ENCODE measurements around the gene PERP.

Gene PERP

DNA sequence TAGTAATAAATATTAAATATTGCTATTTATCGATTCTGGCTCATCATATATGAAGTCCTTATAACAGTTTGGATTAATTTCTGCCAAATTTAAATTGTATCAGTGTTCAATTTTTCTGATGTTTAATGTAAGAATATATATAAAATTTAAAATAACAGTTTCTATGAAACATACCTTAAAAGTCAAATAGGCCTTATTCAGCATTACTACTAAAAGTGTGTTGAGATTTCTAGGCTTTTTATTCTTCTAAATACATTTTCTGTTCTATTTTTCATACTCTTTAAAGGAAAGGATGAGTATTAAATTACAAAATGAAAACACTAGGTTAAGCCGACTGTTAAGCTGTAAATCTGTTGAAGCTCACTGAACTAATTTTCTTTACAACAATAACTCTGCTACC is 13.6 kb downstream of the PERP start:
- TF ChIP-seq ISL1 (CRISPR knock-in tag; IDR thresholded peaks at IDR 0.05) (no peak), PPARA (CRISPR knock-in tag; IDR thresholded peaks at IDR 0.05; ENCODE audit: borderline replicate concordance) (no peak), CSRNP3 (CRISPR knock-in tag; IDR thresholded peaks at IDR 0.05) (no peak), ZNF565 (CRISPR knock-in tag; conservative IDR thresholded peaks at IDR 0.05; ENCODE audit: low read depth) (no peak), GLIS3 (CRISPR knock-in tag; IDR thresholded peaks at IDR 0.05) (no peak), ZNF8 (CRISPR knock-in tag; IDR thresholded peaks at IDR 0.05) (no peak), RARB (CRISPR knock-in tag; IDR thresholded peaks at IDR 0.05) (no peak), ZNF70 (CRISPR knock-in tag; IDR thresholded peaks at IDR 0.05) (no peak), ZC3H10 (CRISPR knock-in tag; IDR thresholded peaks at IDR 0.05) (no peak), ZFP30 (CRISPR knock-in tag; IDR thresholded peaks at IDR 0.05) (no peak)
- TF ChIP-seq, protein P1, sequence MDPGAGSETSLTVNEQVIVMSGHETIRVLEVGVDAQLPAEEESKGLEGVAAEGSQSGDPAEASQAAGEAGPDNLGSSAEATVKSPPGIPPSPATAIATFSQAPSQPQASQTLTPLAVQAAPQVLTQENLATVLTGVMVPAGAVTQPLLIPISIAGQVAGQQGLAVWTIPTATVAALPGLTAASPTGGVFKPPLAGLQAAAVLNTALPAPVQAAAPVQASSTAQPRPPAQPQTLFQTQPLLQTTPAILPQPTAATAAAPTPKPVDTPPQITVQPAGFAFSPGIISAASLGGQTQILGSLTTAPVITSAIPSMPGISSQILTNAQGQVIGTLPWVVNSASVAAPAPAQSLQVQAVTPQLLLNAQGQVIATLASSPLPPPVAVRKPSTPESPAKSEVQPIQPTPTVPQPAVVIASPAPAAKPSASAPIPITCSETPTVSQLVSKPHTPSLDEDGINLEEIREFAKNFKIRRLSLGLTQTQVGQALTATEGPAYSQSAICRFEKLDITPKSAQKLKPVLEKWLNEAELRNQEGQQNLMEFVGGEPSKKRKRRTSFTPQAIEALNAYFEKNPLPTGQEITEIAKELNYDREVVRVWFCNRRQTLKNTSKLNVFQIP (CRISPR knock-in tag; IDR thresholded peaks at IDR 0.05; ENCODE audit: borderline replicate concordance, low read depth), result no peak
- TF ChIP-seq, protein P2, sequence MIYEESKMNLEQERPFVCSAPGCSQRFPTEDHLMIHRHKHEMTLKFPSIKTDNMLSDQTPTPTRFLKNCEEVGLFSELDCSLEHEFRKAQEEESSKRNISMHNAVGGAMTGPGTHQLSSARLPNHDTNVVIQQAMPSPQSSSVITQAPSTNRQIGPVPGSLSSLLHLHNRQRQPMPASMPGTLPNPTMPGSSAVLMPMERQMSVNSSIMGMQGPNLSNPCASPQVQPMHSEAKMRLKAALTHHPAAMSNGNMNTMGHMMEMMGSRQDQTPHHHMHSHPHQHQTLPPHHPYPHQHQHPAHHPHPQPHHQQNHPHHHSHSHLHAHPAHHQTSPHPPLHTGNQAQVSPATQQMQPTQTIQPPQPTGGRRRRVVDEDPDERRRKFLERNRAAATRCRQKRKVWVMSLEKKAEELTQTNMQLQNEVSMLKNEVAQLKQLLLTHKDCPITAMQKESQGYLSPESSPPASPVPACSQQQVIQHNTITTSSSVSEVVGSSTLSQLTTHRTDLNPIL (CRISPR knock-in tag; IDR thresholded peaks at IDR 0.05; ENCODE audit: low read depth), result no peak
- ATAC-seq, result no peak

DNA sequence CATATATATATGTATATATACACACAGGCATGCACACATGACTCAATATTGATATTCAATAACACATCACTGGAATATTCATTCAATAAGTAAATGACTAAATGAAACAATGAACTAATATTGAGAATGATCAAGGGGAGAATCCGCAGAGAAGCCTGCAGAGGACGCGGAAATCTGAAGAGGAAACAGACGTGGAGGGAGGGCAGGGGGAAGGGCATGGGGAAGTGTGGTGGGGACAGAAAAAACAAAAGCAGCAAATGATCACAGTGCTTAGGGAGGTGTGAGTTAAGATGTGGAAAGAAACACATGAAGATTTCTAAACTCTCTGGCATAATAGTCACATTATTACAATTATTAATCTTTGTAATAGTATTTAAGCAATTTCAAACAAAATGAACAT is 14.5 kb downstream of the PERP start:
- ATAC-seq, result no peak
- TF ChIP-seq RARB (CRISPR knock-in tag; IDR thresholded peaks at IDR 0.05), result no peak
- no peak for TF ChIP-seq ISL1 (CRISPR knock-in tag; IDR thresholded peaks at IDR 0.05)
- no peak for TF ChIP-seq PPARA (CRISPR knock-in tag; IDR thresholded peaks at IDR 0.05; ENCODE audit: borderline replicate concordance)
- TF ChIP-seq PATZ1 (CRISPR knock-in tag; IDR thresholded peaks at IDR 0.05; ENCODE audit: borderline replicate concordance), result no peak
- TF ChIP-seq, protein P1 (CRISPR knock-in tag; IDR thresholded peaks at IDR 0.05; ENCODE audit: borderline replicate concordance, low read depth), result no peak
- no peak for TF ChIP-seq CSDC2 (CRISPR knock-in tag; IDR thresholded peaks at IDR 0.05)
- TF ChIP-seq GLIS3 (CRISPR knock-in tag; IDR thresholded peaks at IDR 0.05), result no peak
- no peak for TF ChIP-seq TCF4 (CRISPR knock-in tag; IDR thresholded peaks at IDR 0.05; ENCODE audit: borderline replicate concordance)
- no peak for TF ChIP-seq ZFP30 (CRISPR knock-in tag; IDR thresholded peaks at IDR 0.05)
- TF ChIP-seq CSRNP3 (CRISPR knock-in tag; IDR thresholded peaks at IDR 0.05), result no peak
- no peak for TF ChIP-seq OSR1 (CRISPR knock-in tag; IDR thresholded peaks at IDR 0.05)
- no peak for TF ChIP-seq TOX (CRISPR knock-in tag; IDR thresholded peaks at IDR 0.05; ENCODE audit: borderline replicate concordance)
- TF ChIP-seq ZNF565 (CRISPR knock-in tag; conservative IDR thresholded peaks at IDR 0.05; ENCODE audit: low read depth), result no peak
- TF ChIP-seq SNAI2 (CRISPR knock-in tag; IDR thresholded peaks at IDR 0.05), result no peak
- no peak for TF ChIP-seq ESRRG (CRISPR knock-in tag; IDR thresholded peaks at IDR 0.05)
- no peak for TF ChIP-seq ZFP3 (CRISPR knock-in tag; IDR thresholded peaks at IDR 0.05)
- TF ChIP-seq, protein P3, sequence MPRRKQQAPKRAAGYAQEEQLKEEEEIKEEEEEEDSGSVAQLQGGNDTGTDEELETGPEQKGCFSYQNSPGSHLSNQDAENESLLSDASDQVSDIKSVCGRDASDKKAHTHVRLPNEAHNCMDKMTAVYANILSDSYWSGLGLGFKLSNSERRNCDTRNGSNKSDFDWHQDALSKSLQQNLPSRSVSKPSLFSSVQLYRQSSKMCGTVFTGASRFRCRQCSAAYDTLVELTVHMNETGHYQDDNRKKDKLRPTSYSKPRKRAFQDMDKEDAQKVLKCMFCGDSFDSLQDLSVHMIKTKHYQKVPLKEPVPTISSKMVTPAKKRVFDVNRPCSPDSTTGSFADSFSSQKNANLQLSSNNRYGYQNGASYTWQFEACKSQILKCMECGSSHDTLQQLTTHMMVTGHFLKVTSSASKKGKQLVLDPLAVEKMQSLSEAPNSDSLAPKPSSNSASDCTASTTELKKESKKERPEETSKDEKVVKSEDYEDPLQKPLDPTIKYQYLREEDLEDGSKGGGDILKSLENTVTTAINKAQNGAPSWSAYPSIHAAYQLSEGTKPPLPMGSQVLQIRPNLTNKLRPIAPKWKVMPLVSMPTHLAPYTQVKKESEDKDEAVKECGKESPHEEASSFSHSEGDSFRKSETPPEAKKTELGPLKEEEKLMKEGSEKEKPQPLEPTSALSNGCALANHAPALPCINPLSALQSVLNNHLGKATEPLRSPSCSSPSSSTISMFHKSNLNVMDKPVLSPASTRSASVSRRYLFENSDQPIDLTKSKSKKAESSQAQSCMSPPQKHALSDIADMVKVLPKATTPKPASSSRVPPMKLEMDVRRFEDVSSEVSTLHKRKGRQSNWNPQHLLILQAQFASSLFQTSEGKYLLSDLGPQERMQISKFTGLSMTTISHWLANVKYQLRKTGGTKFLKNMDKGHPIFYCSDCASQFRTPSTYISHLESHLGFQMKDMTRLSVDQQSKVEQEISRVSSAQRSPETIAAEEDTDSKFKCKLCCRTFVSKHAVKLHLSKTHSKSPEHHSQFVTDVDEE (CRISPR knock-in tag; IDR thresholded peaks at IDR 0.05), result no peak

Data from SK-N-SH treated with all-trans-retinoic acid at 6 μM for 48 hours (cell line).